GM23248 (cell line): ENCODE measurements around the gene WDR6.

Experiments used
- EZH2 ChIP-seq: fragments of 200-600 bp; sonication (generic); IDR thresholded peaks from 2 replicates; pipeline ENCODE4 v1.6.1; 2018; ENCODE audit warnings: antibody characterized with exemption, mild to moderate bottlenecking; ENCODE audit not compliant: insufficient read depth, poor library complexity, severe bottlenecking
- EZH2phosphoT487 ChIP-seq: fragments of 200-600 bp; sonication (generic); IDR thresholded peaks from 2 replicates; pipeline ENCODE4 v1.6.1; 2018; ENCODE audit warnings: antibody characterized with exemption, moderate library complexity, mild to moderate bottlenecking, low read depth; ENCODE audit not compliant: insufficient read depth

DNA sequence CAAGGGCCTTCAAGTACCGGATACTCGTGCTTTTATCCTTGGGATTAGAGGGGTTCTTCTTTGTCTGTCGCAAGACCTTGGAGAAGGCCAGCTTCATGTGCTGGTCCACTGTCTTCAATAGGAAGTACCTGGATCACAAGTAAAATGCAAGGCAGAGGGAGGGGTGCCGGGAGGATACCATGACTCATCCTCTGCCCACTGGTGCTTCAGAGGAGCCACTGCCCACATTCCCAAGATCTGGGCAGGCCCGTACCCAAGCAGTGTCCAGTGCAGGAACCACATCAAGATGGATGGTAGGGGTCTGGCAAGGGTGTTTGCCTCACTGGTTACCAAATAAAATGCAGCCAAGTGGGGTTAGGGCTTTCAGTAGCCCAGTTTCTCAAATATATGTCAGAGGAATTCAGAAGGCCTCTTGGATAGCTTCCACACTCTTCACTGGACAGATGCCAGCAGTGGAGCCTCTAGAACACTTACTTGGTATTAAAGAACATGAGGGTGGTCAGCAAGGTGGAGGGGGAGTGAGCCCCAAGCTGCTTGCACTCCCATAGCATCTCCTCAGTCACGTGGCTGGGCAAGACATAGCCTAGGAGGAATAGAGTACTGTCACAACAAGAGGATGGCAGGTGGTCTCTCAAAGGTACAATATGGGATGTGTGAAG lies 25.6 kb downstream of the WDR6 start:
- TF ChIP-seq EZH2 (no peak), EZH2phosphoT487 (no peak)
